ENCODE measurements around the gene PRR20G.

PRR20G gene

GRCh38 chr3:127252446-127252845, 35.4 kb downstream of the PRR20G start:
- Histone ChIP-seq H3K27ac (ENCODE audit: low read length) (no peak overlapping the region), H3K9ac (ENCODE audit: low read length) (no peak overlapping the region), H3K4me3 (ENCODE audit: low read length) (no peak overlapping the region), H3K4me2 (ENCODE audit: low read length) (no peak overlapping the region), H3K36me3 (replicated peaks; ENCODE audit: low read depth, low read length) (no peaks in the 10 kb centered on the region), H4K20me1 (ENCODE audit: insufficient read depth, low read length) (no peaks in the 10 kb centered on the region), H3K4me1 (ENCODE audit: low read length) (no peaks in the 10 kb centered on the region), H3K9me3 (ENCODE audit: insufficient read depth, low read length) (peaks cover 11% of the 10 kb centered on the region; the same call in 1 of the 2 replicates), H3K27me3 (ENCODE audit: low read depth, low read length) (no peaks in the 10 kb centered on the region), H2AFZ (ENCODE audit: low read depth, low read length) (no peak overlapping the region), H3K79me2 (ENCODE audit: low read length) (no peaks in the 10 kb centered on the region)
- TF ChIP-seq EZH2phosphoT487 (IDR thresholded peaks at IDR 0.05; ENCODE audit: low read depth) = no peak
- no peak for TF ChIP-seq CTCF (IDR thresholded peaks at IDR 0.05; ENCODE audit: low read depth, low read length)

DNA sequence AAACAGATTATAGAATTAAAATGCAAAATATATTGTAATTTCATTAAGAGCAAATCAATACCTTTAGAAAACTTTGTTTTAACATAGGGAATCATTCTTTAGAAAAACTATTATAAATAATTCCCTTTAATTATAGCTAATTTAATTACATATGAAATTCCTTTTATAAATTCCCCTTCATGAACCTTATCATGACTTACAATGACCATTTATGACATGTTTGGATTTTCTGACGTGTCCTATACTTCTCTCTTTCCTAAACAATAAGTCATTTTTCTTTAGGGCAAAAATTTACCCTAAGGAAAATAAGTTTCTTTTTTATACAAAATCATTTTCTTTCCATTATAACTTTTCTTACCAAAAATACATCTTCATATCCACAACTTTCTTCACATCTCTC, 37.8 kb downstream of the PRR20G start:
- Histone ChIP-seq H4K20me1 (ENCODE audit: insufficient read depth, low read length) (no peaks in the 10 kb centered on the region), H3K79me2 (ENCODE audit: low read length) (no peaks in the 10 kb centered on the region), H3K9ac (ENCODE audit: low read length) (no peak overlapping the region), H3K27ac (ENCODE audit: low read length) (no peak overlapping the region), H3K4me2 (ENCODE audit: low read length) (no peak overlapping the region), H3K27me3 (ENCODE audit: low read depth, low read length) (no peaks in the 10 kb centered on the region), H3K4me3 (ENCODE audit: low read length) (no peak overlapping the region), H3K4me1 (ENCODE audit: low read length) (no peaks in the 10 kb centered on the region), H2AFZ (ENCODE audit: low read depth, low read length) (no peak overlapping the region), H3K36me3 (replicated peaks; ENCODE audit: low read depth, low read length) (no peaks in the 10 kb centered on the region), H3K9me3 (ENCODE audit: insufficient read depth, low read length) (peaks cover 20% of the 10 kb centered on the region)
- TF ChIP-seq CTCF (IDR thresholded peaks at IDR 0.05; ENCODE audit: low read depth, low read length) (no peak), EZH2phosphoT487 (IDR thresholded peaks at IDR 0.05; ENCODE audit: low read depth) (no peak)

GRCh38 chr3:127247292-127247691, 40.6 kb downstream of the PRR20G start:
- Histone ChIP-seq H4K20me1 (ENCODE audit: insufficient read depth, low read length) (no peaks in the 10 kb centered on the region), H3K27ac (ENCODE audit: low read length) (no peak overlapping the region), H3K9me3 (ENCODE audit: insufficient read depth, low read length) (peaks cover 26% of the 10 kb centered on the region), H3K4me2 (ENCODE audit: low read length) (no peak overlapping the region), H3K4me1 (ENCODE audit: low read length) (no peaks in the 10 kb centered on the region), H3K4me3 (ENCODE audit: low read length) (no peak overlapping the region), H3K27me3 (ENCODE audit: low read depth, low read length) (no peaks in the 10 kb centered on the region), H2AFZ (ENCODE audit: low read depth, low read length) (no peak overlapping the region), H3K79me2 (ENCODE audit: low read length) (no peaks in the 10 kb centered on the region), H3K36me3 (replicated peaks; ENCODE audit: low read depth, low read length) (no peaks in the 10 kb centered on the region), H3K9ac (ENCODE audit: low read length) (no peak overlapping the region)
- TF ChIP-seq CTCF (IDR thresholded peaks at IDR 0.05; ENCODE audit: low read depth, low read length) (no peak), EZH2phosphoT487 (IDR thresholded peaks at IDR 0.05; ENCODE audit: low read depth) (no peak)

GRCh38 chr3:127238602-127239001, 49.2 kb downstream of the PRR20G start:
- Histone ChIP-seq H3K4me1 (ENCODE audit: low read length) (no peaks in the 10 kb centered on the region), H4K20me1 (ENCODE audit: insufficient read depth, low read length) (no peaks in the 10 kb centered on the region), H3K27ac (ENCODE audit: low read length) (no peak overlapping the region), H3K79me2 (ENCODE audit: low read length) (no peaks in the 10 kb centered on the region), H3K27me3 (ENCODE audit: low read depth, low read length) (peaks cover 18% of the 10 kb centered on the region), H3K9me3 (ENCODE audit: insufficient read depth, low read length) (peaks cover 13% of the 10 kb centered on the region; the same call in 1 of the 2 replicates), H3K4me2 (ENCODE audit: low read length) (no peak overlapping the region), H2AFZ (ENCODE audit: low read depth, low read length) (no peak overlapping the region), H3K4me3 (ENCODE audit: low read length) (no peak overlapping the region), H3K9ac (ENCODE audit: low read length) (no peak overlapping the region), H3K36me3 (replicated peaks; ENCODE audit: low read depth, low read length) (no peaks in the 10 kb centered on the region)
- no peak for TF ChIP-seq EZH2phosphoT487 (IDR thresholded peaks at IDR 0.05; ENCODE audit: low read depth)
- no peak for TF ChIP-seq CTCF (IDR thresholded peaks at IDR 0.05; ENCODE audit: low read depth, low read length)

All from OCI-LY3 (cell line).